Body of pancreas (tissue), 4 donors: ENCODE results near the gene IER2. TPM values are rescaled to one million over a fixed set of nuclear protein-coding genes. Genes with fewer than 3 reads are reported as not detected.

Source experiments
- ATAC-seq: fragments of 150-250 bp; one replicate; pipeline ENCODE4 v1.9.1; 2016
- DNase-seq, 4 donors: peaks; one replicate each; pipeline ENCODE4 v3.0.0-alpha.2; 2019
- H3K27ac ChIP-seq, 4 donors: fragments of 200-600 bp; sonication (generic); 1 replicate in 3 of 4; 2 replicates in 1 of 4; pipeline versions ENCODE4 v1.5.1 to v1.6.1; 2016 to 2019; ENCODE audit warnings: mild to moderate bottlenecking in 1 of 4, mixed read lengths in 1 of 4, moderate library complexity in 1 of 4
- H3K27me3 ChIP-seq, 2 donors: fragments of 200-600 bp; sonication (generic); one replicate each; pipeline ENCODE4 v1.6.0; 2016; ENCODE audit warnings: mild to moderate bottlenecking in 1 of 2
- H3K36me3 ChIP-seq, 2 donors: fragments of 200-600 bp; sonication (generic); replicated peaks in 1 of 2; 2 replicates each; pipeline ENCODE4 v1.5.1; 2016; ENCODE audit warnings: low read depth in 2 of 2; ENCODE audit not compliant: insufficient read depth in 1 of 2
- H3K4me1 ChIP-seq: fragments of 200-600 bp; sonication (generic); one replicate; pipeline ENCODE4 v1.6.0; 2016
- H3K4me3 ChIP-seq, 2 donors: fragments of 200-600 bp; sonication (generic); 1 replicate in 1 of 2; 2 replicates in 1 of 2; pipeline ENCODE4 v1.5.1; 2016 to 2019
- H3K9me3 ChIP-seq, 3 donors: fragments of 200-600 bp; sonication (generic); 1 replicate in 2 of 3; 2 replicates in 1 of 3; pipeline ENCODE4 v1.5.1; 2016
- CTCF ChIP-seq, 7 experiments: fragments of 450-650 bp in 4 of 7; fragments of 200-600 bp in 3 of 7; sonication (generic) in 3 of 7; IDR thresholded peaks; one replicate each; pipeline ENCODE4 v1.5.1; 2016 to 2019; ENCODE audit warnings: antibody characterized with exemption in 7 of 7
- POLR2A ChIP-seq, 3 donors: fragments of 450-650 bp; IDR thresholded peaks; one replicate each; pipeline ENCODE4 v1.6.1; 2016; ENCODE audit warnings: antibody characterized with exemption in 3 of 3, mild to moderate bottlenecking in 2 of 3
- WGBS, 2 donors: methylation state at CpG; one replicate each; pipeline ENCODE4 v1.1.5; 2017; 5-methylcytosine and 5-hydroxymethylcytosine counted together
- intact Hi-C: fragments of 100-400 bp; cut with DNase I; formaldehyde crosslinking; loops from one replicate; pipeline ENCODE4 v1.15.1; 2023
- total RNA-seq, 2 donors: library from RNA; depleted of rRNA; stranded (reverse); fragments of >200 nt; gene quantifications; one replicate each; pipeline ENCODE4 v1.1.0, GENCODE V29; 2016

IER2 gene
- total RNA-seq, 2 donors from 2014 or later = 162 to 857 TPM

- intact Hi-C loops = no loop called here
- TF ChIP-seq POLR2A (IDR thresholded peaks at IDR 0.05) = peak in 2 of 3 donors; percentile 44 to 51
- peak in 1 of 7 experiments; percentile 1 for TF ChIP-seq CTCF (IDR thresholded peaks at IDR 0.05)
These were observed 33.7 kb upstream of the IER2 start, which contains the start of gene TRMT1 for GRCh38 chr19:13116282-13117175. Gene TRMT1, minus strand, starts transcription at chr19:13116740. Its CDS starts 341 bp downstream, at chr19:13116399.

GRCh38 chr19:13117176-13117771 lies 32.9 kb upstream of the IER2 start:
- Histone ChIP-seq H3K27ac (peak overlapping the region; percentile 33 to 80 (median 60)), H3K4me3 (peak overlapping the region; percentile 71 to 89), H3K4me1 (peaks cover 36% of the 10 kb centered on the region), H3K9me3 (no peaks in the 10 kb centered on the region), H3K36me3 (peaks cover 0 to 4% of the 10 kb centered on the region in 2 donors), H3K27me3 (no peaks in the 10 kb centered on the region)
- TF ChIP-seq POLR2A (IDR thresholded peaks at IDR 0.05) (no peak), CTCF (IDR thresholded peaks at IDR 0.05) (no peak)
- 11 to 12% methylated on average over 20 of the region's 20 CpGs for WGBS, 2 donors
- DNase-seq (no peak), ATAC-seq (no peak)
- intact Hi-C loops = no loop called here

More at GRCh38 chr19:13116282-13117175, 33.7 kb upstream of the IER2 start, which contains the start of gene TRMT1:
- peak within 1 kb of the TSS; percentile 71 to 89 for H3K4me3 ChIP-seq
- DNase-seq (peak; percentile 91 to 95 (median 93)), ATAC-seq (peak; percentile 79)
- 0% methylated on average over 17 to 51 of the region's 51 CpGs for WGBS, 2 donors
- no peaks in the 10 kb centered on the region for H3K9me3 ChIP-seq
- H3K4me1 ChIP-seq = peaks cover 36% of the 10 kb centered on the region
- H3K36me3 ChIP-seq = peaks cover 0 to 4% of the 10 kb centered on the region in 2 donors
- peak within 1 kb of the TSS; percentile 33 to 80 (median 60) for H3K27ac ChIP-seq
- no peaks in the 10 kb centered on the region for H3K27me3 ChIP-seq

GRCh38 chr19:13117772-13118423 lies 32.3 kb upstream of the IER2 start, which contains the start of gene NACC1:
Gene NACC1, plus strand, starts transcription at chr19:13118264. Its CDS starts 16,944 bp downstream, at chr19:13135208.
- ATAC-seq (peak; percentile 93), DNase-seq (peak; percentile 89 to 92 (median 90))
- H3K4me3 ChIP-seq = peak within 1 kb of the TSS; percentile 83 to 89
- H3K27ac ChIP-seq = peak within 1 kb of the TSS; percentile 33 to 80 (median 60)
- intact Hi-C loops = no loop called here
- H3K27me3 ChIP-seq = no peaks in the 10 kb centered on the region
- peak in 1 of 7 experiments; percentile 15 for TF ChIP-seq CTCF (IDR thresholded peaks at IDR 0.05)
- TF ChIP-seq POLR2A (IDR thresholded peaks at IDR 0.05) = peak in 1 of 3 donors; percentile 12
- WGBS, 2 donors = 4 to 5% methylated on average over 22 to 44 of the region's 65 CpGs
- H3K9me3 ChIP-seq = no peaks in the 10 kb centered on the region
- H3K36me3 ChIP-seq = peaks cover 0 to 2% of the 10 kb centered on the region in 2 donors
- peaks cover 36% of the 10 kb centered on the region for H3K4me1 ChIP-seq

- no peaks in the 10 kb centered on the region for H3K9me3 ChIP-seq
- TF ChIP-seq POLR2A (IDR thresholded peaks at IDR 0.05) (no peak), CTCF (IDR thresholded peaks at IDR 0.05) (no peak)
- H3K4me3 ChIP-seq = peak overlapping the region; percentile 83 to 89
- peak overlapping the region in 3 of 4 donors; percentile 24 to 53 (median 39) for H3K27ac ChIP-seq
- peaks cover 36% of the 10 kb centered on the region for H3K4me1 ChIP-seq
- peak in 3 of 4 donors; percentile 45 to 50 (median 49) for DNase-seq
- ATAC-seq = peak; percentile 7
- WGBS, 2 donors = 0 to 1% methylated on average over 36 to 51 of the region's 57 CpGs
- intact Hi-C loops = no loop called here
- no peaks in the 10 kb centered on the region for H3K27me3 ChIP-seq
- no peaks in the 10 kb centered on the region for H3K36me3 ChIP-seq
These were observed 31.6 kb upstream of the IER2 start for GRCh38 chr19:13118424-13119193.
